Non-pigmented ciliary epithelial cell (primary cell): ENCODE measurements around the gene CSNK1A1.
"Not testable (repeated sequence)": the region's sequence is repeated elsewhere in the genome, so short reads cannot be mapped to it uniquely, and the experiment has no call there.

ENCODE experiments used
- DNase-seq: peaks from one replicate; pipeline ENCODE4 v3.0.0-alpha.2; 2010; ENCODE audit warnings: low read depth

Gene CSNK1A1

DNA sequence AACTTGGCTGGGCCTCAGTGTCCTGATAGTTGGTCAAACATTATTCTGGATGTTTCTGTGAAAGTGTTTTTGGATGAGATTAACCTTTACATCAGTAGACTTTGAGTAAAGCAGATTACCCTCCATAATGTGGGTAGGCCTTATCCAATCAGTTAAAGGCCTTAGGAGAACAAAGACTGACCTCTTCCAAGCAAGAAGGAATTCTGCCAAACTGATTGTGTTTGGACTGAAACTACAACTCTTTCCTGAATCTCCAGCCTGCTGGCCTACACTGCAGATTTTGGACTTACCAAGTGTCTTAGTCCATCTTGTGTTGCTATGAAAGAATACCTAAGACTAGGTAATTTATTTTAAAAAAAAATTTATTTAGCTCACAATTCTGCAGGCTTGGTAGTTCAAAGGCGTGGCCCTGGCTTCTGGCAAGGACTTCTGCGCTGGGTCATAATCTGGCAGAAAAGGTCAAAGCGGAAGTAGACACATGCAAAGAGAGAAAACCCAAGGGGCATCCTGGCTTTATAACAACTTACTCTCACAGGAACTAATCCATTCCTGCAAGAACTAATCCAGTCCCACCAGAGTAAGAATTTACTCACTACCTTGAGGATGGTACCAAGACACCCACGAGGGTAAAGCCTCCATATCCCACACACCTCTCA is 21.5 kb upstream of the CSNK1A1 start:
- no peak for DNase-seq

DNA sequence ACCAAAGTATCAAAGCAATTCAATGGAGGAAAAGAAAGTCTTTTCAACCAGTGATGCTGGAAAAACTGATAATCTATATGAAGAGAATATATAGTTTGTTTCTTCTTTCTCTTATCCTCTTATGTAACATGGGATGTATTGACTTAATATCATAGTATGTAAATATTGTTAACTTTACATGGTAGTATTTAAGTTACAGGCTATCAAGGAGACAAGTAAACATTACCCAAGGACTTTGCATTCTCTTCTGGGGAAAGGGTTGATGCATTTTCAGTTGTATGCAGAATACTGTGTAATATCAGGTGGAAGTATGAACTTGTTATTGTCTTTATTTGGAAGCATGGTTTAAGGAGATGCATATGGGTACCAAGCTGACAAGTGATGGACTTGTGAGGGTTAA is 20.9 kb upstream of the CSNK1A1 start:
- DNase-seq: no peak

DNA sequence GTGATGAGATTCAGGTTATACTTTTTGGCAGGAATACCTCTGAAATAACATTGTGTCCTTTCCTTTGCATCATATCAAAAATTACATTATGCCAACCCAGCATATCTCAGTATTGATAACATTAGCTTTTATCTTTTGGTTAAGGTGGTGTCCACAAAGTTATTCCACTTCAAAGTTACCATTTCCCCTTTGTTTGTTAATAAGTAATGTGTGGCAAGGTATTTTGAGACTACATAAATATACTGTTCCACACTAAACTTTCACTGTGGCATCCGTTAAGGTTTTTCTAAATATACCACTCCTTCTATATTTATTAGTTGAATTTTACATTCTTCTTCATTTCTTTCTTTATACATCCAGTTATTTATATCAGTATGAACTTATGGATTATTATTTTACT is 16.0 kb upstream of the CSNK1A1 start:
- DNase-seq: no peak

DNA sequence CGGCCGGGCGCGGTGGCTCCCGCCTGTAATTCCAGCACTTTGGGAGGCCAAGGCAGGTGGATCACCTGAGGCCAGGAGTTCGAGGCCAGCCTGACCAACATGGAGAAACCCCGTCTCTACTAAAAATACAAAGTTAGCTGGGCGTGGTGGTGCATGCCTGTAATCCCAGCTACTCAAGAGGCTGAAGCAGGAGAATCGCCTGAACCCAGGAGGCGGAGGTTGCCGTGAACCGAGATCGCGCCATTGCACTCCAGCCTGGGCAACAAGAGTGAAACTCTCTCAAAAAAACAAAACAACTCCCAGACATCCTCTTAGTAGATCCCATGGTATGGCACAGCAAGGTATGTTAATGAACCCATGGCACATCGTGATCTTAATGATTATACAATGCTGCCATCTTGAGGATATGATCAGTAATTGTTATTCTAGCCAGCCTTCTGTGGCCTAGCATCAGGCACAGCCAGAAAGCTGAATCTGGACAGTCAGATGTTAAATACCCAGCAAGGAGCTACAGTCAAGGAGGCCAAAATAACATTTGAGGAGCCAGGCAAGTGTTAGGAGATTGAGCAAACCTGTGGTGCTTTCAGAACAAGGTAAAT is 13.4 kb upstream of the CSNK1A1 start:
- not testable (repeated sequence) for DNase-seq

DNA sequence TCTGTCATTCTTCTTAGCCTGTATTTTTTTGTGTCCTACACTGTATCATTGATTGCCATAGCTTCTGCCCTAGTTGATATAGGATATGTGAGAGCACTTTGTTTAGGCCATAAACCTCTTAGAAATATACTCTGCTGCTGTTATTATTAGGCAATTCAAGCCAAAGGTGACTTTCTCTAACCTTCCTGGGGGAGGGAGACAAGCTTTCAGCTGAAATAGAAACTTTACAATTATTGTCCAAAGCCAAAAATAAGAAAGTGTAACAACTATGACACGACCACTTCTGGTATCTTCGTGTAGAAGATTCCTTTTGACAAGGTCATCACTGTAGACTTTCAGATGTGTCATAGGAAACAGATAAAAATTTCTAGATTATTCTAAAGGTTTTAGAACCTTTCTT is 12.2 kb upstream of the CSNK1A1 start:
- no peak for DNase-seq

DNA sequence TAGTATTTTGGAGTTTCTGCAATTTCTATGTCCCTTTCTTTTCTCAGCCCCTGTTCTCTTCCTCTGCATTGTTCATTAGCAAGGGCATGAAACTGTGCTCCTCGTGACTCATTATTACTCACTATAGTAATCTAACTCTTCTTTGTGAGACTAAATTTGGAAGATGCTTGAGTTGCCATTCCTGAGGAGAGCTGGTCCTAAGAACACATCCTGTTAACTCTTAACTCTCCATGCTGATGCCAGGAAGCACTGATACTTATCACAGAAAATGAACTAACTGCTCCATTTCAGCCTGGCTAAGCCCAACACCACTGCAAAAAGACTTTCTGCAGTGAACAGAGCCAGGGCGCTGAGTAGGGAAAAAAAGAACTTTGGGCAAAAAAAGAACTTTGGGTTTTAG is 10.6 kb upstream of the CSNK1A1 start:
- peak; percentile 93 for DNase-seq

DNA sequence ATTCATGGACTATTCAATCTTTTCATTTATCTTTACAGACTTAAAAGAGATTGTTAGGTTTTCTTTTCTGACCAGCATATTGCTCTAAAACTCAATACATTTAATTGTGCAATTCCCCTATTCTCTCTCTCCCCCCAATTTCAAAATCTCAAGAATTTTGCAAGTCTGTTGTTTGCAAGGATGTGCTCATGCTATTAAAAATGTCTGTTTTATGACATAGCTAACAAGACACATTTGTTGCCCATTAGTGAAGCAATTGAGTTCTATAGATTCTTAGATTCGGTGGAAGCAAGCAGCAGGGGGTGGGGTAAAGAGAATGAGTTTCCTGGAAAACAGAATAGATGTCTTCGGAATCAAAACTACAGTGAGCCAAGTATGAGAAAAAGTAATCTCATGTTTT is 8.5 kb upstream of the CSNK1A1 start:
- no peak for DNase-seq

DNA sequence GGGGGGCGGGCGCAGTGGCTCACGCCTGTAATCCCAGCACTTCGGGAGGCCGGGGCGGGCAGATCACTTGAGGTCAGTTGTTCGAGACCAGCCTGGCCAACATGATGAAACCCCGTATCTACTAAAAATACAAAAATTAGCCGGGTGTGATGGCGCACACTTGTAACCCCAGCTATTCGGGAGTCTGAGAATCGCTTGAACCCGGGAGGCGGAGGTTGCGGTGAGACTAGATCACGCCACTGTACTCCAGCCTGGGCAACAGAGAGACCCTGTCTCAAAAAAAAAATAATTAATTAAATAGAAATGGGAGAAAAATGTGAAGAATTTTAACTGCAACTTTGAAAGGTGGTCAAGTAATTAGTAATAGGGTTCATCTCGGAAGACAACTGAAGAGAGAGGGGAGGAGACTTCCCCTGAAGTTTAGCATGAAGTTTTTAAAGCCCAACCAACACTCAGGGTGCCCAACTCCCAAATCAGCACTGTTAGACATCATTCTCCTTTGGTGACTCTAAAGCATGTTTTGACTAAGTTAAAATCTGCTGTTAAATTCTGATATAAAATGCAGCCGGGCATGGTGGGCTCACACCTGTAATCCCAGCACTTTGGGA is 1.4 kb upstream of the CSNK1A1 start:
- DNase-seq: no peak

DNA sequence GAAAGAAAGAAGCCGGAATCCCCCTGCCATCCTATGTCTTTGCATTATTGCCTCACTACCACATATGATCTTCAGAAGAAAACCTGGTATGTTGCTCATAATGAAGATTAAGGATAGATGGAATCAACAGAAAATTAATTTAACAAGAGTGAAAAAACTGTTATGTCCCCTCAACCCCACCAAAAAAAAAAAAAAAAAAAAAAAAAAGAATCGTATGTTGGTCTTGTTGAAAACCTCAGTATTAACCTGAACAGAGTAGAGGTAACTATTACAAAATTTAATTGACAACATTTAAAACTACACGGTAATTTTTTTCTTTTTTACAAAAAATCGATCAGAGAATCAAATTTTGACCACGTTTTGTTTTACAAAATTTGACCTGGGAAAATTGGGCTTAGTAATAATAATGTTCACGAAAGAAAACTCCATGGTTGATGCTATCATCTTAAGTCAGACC is 827 bp upstream of the CSNK1A1 start:
- no peak for DNase-seq

DNA sequence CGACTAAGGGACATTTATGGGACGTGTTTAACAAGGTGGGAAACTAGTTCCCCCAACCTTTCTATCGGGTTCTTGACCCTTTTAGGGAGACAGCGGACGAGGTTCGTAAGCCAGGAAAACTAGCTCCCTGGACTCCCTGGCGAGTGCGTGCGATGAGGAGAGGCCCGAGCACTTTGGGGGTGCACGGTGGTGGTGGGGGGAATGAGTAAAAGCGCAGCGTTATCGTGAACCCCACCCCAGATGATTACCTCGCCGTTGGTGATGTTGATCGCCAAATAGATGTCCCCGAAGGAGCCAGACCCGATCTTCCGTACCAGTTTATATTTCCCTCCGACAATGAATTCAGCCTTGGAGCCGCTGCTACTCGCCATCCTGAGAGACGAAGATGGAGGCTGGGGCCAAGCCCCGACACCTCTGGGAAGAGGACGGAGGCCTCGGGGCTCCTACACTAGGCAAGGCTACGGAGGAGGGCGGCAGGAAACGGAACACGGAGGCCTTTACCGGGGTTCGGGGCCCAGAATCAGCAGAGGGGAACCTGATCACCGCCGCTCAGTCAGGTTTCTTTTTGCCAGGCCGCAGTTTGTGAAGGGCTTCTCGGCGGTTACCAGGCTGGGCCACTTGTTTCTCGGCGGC is 529 bp downstream of the CSNK1A1 start:
- no peak for DNase-seq

DNA sequence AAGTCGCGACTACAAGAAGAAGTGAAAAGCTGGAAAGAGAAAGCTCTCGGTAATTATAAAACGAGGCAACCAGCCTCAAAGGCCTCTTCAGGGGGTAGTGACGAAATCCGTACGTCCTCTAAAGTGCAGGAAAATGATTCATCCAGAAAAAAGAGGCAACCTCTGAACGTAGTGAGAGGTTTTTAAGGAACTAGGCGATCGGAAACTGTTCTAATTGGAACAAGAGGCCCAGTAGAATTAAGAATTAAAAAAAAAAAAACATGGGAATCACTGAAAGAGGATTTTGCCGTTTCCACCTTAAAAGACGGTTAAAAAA is 1.0 kb downstream of the CSNK1A1 start:
- no peak for DNase-seq

DNA sequence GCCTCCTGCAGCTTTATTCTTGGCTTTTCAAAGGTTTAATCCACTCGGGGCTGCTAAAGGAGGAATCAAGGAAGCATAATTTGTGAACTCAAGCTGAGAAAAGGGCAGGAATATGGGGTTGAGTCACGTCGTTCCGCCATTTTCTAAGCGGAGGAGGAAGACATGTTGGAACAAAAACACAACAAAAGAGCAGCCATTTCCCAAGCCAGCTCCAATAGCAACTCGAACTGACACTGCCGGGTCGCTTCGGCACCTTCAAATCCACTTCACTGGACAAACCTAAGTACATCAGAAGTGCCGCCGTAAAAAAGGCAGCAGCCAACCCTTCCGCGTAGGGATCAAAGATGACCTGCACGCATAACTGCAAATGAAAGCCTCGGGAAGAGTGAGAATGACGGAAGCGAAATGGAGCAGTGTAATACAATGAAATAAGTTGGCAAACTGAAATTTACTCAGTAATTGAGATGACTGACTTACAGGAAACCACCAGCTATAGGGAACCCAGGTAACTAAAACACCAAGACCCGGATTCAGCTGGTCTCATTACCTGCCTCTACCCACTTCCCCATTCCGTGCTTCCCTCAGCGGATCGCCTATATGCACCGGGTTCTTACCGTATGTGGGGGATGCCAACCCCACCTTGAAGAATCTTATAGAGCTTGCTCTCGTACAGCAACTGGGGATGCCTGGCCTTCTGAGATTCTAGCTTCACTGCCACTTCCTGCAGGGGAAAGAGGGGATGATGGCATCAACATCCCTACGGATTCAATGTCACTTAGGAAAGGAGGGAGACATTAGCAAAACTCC is 1.6 kb downstream of the CSNK1A1 start:
- no peak for DNase-seq

DNA sequence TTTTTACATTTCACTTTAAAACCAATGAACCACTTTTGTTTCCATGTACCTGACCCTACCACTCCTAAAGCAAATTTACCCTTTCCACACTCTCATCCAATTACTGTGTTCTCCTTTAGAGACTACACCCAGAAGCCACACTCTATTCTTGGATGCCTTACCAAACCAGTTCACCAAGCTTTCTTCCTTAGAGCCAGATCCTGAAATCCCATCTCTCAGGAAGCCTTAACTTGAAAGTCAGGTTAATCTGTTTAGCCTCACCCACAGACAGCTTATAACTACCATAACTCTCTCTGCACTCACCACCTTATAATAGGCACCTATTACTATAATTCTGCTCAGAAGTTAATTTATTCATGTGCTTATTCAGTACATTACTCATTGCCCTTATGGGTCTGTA is 4.3 kb downstream of the CSNK1A1 start:
- DNase-seq: no peak

DNA sequence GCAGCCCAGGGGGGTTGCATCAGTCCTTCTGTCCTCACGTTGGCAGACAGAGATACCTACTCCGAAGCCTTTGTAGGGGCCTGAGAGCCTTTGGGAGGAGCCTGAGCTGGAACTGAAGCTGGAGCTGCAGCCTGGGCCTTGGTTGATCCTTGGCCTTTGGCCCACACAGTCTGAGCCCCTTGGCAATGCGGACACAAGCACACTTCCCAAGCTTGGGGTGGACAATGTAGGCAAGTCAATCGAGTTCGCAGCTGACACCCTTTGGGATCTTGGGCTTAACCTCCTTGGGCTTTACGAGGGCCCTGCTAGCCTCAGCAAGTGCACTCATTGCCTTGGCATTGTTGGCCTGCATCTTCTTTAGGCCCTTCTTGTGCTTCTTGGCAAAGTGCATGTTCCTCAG is 5.9 kb downstream of the CSNK1A1 start:
- DNase-seq: no peak

DNA sequence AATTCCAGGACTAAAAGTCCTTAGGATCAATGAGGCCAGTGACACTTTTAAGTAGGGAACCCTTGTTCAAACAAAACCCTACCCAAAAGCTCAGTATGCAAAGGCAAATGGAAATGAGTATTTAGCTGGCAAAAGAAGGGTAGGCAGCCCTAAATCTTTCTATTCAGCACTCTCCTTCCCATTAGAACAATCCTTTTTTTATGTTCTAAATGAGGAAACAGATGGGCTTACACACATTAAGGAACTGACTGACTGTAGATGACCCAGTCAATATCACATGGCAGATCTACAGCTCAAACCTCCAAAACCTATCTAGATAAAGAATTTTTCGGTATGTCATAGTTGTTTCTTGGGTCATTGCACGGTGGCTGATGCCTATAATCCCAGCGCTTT is 7.2 kb downstream of the CSNK1A1 start:
- no peak for DNase-seq

DNA sequence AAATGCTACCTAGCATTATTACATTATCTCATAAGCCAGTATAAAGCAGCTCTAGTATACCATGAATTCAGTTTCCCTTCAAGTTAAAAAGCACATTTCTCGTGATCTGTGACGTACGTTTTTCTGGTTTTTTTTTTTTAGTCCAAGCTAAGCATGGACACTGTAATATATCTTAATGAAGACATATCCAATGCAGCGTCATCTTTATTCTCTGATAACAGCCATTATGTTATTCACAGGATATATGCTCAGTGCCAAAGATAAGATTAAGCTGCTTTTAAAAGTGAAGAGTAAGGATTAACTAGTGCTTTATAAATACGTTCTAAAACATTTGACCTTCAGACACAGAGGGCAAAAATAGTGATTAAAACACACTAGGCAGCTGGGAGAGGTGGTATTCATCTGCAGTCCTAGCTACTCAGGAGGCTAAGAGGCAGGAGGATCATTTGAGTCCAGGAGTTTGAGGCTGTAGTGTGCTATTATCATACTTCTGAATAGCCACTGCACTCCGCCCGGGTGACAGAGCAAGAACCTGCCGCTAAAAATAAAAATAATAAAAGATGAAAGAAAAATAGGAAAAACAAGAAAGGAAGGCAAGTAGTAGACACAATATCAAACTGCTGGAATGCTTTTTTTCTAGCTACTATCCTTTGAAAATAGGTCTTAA is 7.7 kb downstream of the CSNK1A1 start:
- DNase-seq: no peak

DNA sequence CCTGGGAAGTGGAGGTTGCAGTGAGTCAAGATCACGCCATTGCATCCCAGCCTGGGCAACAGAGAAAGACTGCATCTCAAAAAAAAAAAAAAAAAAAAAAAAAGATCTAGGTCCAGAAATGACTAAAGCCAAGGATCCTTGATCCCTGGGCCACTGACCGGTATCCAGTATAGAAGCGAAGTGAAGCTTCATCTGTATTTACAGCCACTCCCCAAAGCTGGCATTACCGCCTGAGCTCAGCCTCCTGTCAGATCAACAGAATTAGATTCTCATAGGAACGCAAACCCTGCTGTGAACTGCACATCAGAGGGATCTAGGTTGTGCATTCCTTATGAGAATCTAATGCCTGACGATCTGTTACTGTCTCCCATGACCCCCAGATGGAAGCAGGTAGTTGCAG is 9.3 kb downstream of the CSNK1A1 start:
- no peak for DNase-seq

DNA sequence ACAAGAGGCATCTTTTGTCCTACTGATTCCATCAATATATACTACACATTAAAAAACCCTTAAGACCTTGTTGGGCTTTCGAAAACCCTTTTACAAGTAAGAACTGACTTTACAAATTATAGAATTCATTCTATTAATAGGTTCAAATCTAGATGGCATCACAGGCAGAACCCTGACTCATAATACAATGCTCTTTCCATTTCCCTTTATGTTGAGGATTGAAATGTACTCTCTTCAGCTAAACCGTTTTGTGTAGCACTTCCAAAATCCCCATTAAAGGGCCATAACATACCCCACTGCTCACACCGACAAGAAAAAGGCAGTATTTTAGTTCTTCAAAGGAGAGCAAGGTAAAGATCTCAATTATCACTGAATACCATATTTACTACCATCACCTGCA is 11.2 kb downstream of the CSNK1A1 start:
- no peak for DNase-seq

DNA sequence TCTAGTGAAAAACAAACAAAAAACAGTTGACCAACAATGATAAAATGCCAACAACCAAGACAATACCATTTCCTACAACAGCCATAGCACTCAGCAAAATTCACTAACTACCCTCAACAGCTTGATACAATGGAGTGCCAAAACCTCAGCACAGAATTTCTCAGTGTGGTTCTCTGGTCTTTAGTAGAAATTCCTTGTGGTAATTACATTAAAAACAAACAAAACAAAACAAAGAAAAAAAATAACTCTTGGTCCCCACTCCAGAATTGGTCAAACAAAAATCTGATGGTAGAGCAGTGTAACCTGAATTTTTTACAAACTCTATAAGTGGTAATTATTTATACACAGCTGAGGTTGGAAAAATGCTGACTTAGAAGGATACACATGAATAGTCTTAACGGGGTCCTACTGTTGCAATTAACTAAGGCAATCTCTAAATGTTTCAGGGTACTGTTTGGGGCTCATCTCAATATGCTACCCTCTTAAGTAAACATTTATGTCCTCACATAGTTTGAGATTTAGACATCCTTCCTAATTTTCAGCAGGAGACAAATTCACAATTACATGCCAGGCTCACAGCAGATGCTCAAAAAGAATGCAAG is 13.8 kb downstream of the CSNK1A1 start:
- DNase-seq: no peak

DNA sequence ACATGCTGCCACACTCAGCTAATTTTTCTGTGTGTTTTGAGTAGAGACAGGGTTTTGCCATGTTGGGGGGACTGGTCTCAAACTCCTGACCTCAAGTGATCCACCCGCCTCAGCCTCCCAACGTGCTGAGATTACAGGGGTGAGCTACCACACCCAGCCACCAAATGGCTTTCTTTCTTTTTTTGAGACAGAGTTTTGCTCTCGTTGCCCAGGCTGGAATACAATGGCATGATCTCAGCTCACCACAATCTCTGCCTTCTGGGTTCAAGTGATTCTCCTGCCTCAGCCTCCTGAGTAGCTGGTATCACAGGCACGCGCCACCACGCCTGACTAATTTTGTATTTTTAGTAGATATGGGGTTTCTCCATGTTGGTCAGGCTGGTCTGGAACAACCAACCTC is 15.5 kb downstream of the CSNK1A1 start:
- not testable (repeated sequence) for DNase-seq

DNA sequence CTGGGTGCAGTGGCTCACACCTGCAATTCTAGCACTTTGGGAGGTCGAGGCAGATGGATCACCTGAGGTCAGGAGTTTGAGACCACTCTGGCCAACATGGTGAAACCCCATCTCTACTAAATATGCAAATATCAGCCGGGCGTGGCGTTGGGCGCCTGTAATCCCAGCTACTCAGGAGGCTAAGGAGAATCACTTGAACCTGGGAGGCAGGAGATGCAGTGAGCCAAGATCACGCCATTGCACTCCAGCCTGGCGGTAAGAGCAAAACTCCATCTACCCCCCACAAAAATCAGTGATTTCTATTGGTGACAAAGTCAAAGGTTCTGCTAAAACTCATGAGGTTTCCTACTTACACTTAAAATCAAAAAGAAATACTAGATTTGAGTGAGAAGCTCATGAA is 18.8 kb downstream of the CSNK1A1 start:
- no peak for DNase-seq

DNA sequence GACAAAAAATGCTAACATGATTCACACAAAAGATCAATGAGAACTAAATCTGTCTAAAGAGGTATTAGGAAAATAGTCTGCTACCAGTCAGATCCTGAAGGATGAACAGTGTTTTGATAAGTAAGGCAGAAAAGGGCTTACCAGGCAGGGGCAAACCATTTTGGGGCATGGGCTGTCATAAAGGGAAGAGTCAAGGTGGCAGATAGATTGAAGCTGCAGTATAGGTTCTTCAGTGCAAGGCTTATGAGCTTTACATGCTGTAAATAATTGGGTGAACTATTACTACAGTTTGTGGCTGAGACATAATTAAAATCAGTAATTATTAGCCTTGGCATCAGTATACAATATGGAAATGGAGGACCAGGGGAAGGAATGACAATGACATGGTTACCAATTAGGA is 21.8 kb downstream of the CSNK1A1 start:
- DNase-seq: no peak
